ENCODE results near the gene ABT1.

GRCh38 chr6:26561533-26562466 lies 35.0 kb upstream of the ABT1 start:
- TF ChIP-seq POLR2A (IDR thresholded peaks at IDR 0.05; ENCODE audit: low read length): no peak
- TF ChIP-seq GATA1 (IDR thresholded peaks at IDR 0.05; ENCODE audit: low read depth, low read length): no peak

All from erythroblast (primary cell).